GM12864 (cell line): Measurements from ENCODE around the gene C2CD5.

ENCODE experiments used
- DNase-seq: peaks from one replicate; pipeline ENCODE4 v3.0.0-alpha.2; 2011; ENCODE audit warnings: low read depth
- H3K4me3 ChIP-seq: 2 replicates; pipeline ENCODE4 v1.5.1; 2011; ENCODE audit warnings: mild to moderate bottlenecking, low read depth, low read length, control low read depth
- TF ChIP-seq, protein P1 (sequence below): IDR thresholded peaks from 2 replicates; pipeline ENCODE4 v1.5.1; 2011; ENCODE audit warnings: low read depth, mild to moderate bottlenecking, moderate library complexity, low read length, control low read depth, inconsistent platforms; ENCODE audit errors: missing control alignments

C2CD5 gene

DNA sequence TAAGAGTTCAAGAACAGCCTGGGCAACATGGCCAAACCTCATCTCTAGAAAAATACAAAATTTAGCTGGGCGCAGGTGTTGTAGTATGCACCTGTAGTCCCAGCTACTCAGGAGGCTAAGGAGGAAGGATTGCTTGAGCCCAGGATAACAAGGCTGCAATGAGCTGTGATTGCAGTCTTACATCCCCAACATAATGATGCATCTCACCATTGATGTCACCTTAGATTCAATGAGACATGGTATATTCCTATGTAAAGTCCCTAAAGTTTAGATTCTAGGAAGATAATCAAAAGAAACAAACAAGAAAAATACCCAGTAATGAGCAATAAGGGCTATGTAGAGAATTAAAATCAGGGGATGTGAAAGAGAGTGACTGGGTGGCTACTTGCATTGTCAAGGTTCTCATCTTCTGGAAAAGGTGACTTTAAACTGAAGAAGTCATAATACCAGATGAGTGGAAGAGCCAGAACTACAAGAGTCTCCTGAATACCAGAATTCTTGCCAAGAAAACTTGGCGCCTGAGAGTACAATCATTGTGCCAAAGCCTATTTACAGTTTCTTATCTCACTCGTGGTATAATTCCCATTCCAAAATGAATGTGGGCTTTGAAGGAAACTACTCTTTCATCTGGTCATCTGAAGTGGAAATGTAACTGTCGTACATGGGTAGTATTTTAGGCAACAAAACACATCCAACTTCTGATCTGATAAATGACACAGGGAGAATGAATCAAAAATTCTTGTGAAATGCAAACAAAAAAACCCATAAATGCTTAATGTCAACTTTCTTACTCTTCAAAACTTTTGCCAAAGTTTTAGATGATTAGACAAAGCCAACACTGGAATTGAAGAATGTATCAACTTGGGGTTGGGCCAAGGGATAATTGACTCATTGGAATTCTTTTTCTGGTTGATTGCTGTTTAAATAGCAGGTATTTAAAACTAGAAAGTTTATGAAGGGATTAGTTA lies 128.7 kb downstream of the C2CD5 start:
- no peak overlapping the region for H3K4me3 ChIP-seq
- TF ChIP-seq, protein P1, sequence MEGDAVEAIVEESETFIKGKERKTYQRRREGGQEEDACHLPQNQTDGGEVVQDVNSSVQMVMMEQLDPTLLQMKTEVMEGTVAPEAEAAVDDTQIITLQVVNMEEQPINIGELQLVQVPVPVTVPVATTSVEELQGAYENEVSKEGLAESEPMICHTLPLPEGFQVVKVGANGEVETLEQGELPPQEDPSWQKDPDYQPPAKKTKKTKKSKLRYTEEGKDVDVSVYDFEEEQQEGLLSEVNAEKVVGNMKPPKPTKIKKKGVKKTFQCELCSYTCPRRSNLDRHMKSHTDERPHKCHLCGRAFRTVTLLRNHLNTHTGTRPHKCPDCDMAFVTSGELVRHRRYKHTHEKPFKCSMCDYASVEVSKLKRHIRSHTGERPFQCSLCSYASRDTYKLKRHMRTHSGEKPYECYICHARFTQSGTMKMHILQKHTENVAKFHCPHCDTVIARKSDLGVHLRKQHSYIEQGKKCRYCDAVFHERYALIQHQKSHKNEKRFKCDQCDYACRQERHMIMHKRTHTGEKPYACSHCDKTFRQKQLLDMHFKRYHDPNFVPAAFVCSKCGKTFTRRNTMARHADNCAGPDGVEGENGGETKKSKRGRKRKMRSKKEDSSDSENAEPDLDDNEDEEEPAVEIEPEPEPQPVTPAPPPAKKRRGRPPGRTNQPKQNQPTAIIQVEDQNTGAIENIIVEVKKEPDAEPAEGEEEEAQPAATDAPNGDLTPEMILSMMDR = no peak
- no peak for DNase-seq

DNA sequence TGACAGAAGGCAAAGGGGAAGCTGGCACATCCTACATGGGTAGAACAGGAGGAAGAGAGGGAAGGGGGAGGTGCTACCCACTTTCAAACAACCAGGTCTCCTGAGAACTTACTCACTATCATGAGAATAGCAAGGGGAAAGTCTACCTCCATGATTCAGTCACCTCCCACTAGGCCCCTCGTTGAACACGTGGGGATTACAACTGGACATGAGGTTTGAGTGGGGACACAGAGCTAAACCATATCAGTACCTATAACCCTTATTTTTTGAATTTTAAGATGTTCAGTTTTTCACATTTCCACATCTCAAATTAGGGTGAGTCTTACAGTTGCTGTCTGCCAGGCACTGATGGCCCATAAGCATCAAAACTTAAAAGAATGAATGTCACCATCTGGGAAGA lies 129.6 kb downstream of the C2CD5 start:
- TF ChIP-seq, protein P1 = no peak
- DNase-seq = no peak
- no peak overlapping the region for H3K4me3 ChIP-seq

DNA sequence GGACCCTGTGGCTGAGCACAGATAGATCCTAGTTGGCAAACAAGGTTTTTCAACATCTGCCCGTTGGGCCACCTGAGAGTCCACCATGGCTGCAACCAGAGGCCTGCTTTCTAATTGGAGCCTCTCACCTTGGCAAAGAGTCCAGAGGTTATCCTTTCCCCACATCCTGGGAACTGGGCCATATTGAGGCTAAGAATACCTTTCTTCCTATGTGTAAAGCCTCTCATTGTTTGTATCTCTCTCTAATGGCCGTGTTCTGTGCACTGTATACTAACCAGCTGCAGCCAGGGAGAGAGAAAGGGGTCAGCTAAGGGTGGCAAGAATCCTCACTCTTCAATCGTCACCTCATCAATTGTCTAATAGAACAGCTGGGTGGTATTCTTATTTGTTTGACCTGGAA lies 130.8 kb downstream of the C2CD5 start:
- DNase-seq = no peak
- no peak overlapping the region for H3K4me3 ChIP-seq
- TF ChIP-seq, protein P1 = no peak

DNA sequence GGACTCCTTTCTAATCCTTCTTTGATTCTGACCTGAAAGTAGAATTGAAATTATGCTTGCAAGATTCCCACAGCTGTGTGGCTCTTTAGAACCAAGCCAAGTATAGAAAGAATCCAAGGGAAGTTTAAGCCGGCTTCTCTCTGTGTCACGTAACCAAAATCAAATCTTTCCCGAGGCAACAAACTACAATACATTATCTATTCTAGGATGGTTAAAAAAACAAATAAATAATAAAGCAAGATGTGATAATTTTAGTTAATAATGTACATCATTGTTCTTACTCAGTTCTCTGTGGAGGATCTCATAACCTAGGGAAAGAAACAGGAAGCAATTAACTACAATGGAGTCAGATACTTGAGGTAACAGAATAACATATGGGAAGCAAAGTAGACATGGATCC lies 131.8 kb downstream of the C2CD5 start:
- no peak for DNase-seq
- TF ChIP-seq, protein P1 = no peak
- H3K4me3 ChIP-seq = no peak overlapping the region

DNA sequence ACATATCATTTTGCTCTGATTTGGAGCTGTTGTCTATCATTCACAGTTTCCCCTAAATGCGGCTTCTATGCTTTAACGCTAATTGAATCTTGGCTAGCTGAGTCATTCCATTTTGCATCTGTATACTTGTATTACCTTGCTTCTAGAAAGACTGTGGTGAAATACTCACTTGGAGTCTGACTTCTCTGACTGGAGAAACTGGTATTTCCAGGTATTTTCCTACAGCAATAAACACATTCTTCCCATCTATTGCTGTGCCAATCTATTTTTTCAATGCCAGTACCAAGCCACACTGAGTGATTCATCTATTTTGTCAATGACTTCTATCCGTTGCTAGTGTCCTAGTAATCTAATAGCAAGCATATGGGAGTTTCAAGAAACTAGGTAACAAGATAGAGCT lies 133.9 kb downstream of the C2CD5 start:
- H3K4me3 ChIP-seq = no peak overlapping the region
- TF ChIP-seq, protein P1 = no peak
- DNase-seq = no peak

DNA sequence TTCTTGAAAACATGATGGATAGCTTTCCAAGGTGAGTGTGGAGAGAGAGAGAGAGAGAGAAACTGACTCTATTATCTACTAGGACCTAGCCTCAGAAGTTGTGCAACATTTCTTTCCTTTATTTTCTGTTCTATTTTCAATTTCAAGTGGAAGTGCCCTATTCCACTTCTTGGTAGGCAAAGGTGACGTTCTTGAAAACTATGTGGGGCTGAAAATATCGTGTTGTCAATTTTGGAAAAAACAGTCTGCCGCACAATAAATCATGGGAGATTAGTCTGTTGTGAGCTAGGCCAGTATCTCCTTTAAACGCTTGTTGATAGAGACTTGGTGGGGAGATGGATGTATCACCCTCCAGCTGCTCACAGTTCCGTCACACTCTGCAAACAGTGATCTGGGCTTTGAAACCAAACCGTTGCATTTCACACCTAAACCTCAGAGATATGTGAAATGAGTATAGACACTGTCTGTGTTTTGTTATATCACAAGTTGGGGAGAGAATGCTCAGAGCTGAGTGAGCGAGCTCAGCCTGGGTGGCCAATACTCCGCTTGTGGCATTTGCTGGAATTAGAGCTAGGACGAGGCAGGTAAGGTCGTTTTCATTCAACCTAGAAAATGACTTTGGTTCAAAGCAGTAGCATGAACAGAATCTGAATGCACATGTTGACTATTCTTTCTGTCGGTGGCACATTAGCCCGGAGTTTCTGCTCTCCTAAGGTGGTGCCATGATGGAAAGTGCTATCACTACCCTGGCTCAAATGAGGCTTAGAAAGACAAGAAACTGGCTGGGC lies 134.8 kb downstream of the C2CD5 start:
- TF ChIP-seq, protein P1 = no peak
- H3K4me3 ChIP-seq = no peak overlapping the region
- no peak for DNase-seq
